RCC 7860 (cell line): ENCODE results near the gene DPM1.

Experiments
- DNase-seq: peaks from one replicate; pipeline ENCODE4 v3.0.0-alpha.2; 2015; ENCODE audit warnings: low spot score
- FAIRE-seq: peaks from 2 replicates; lab custom pipeline; 2012; peaks lifted over from hg19 to GRCh38; lab: Jason Lieb, UNC

Gene DPM1

GRCh38 chr20:50957798-50958614 is at the start of gene DPM1:
TSS of gene DPM1 (minus strand) at chr20:50958532. CDS start at chr20:50958523, 9 bp downstream.
- no peak for FAIRE-seq

GRCh38 chr20:51005214-51005613 is 46.9 kb upstream of the DPM1 start:
- FAIRE-seq (no peak), DNase-seq (no peak)

More at GRCh38 chr20:50957798-50958614, at the start of gene DPM1:
- DNase-seq, result no peak

GRCh38 chr20:51004781-51005180 is 46.4 kb upstream of the DPM1 start:
- FAIRE-seq (no peak), DNase-seq (no peak)

- DNase-seq (no peak), FAIRE-seq (no peak)
Observed at GRCh38 chr20:51004305-51004727, 46.0 kb upstream of the DPM1 start.

- DNase-seq (no peak), FAIRE-seq (no peak)
Observed at GRCh38 chr20:51003753-51004152, 45.4 kb upstream of the DPM1 start.

GRCh38 chr20:51002633-51003032 is 44.3 kb upstream of the DPM1 start:
- FAIRE-seq (no peak), DNase-seq (no peak)

GRCh38 chr20:51001430-51002265 is 43.3 kb upstream of the DPM1 start:
- no peak for FAIRE-seq
- DNase-seq, result no peak

- FAIRE-seq (no peak), DNase-seq (no peak)
Observed at GRCh38 chr20:50999355-50999754, 41.0 kb upstream of the DPM1 start.

- FAIRE-seq (no peak), DNase-seq (peak; percentile 17)
Observed at GRCh38 chr20:50996901-50997865, 38.9 kb upstream of the DPM1 start.

GRCh38 chr20:50995506-50995905 is 37.2 kb upstream of the DPM1 start:
- DNase-seq (no peak), FAIRE-seq (no peak)

GRCh38 chr20:50993876-50994275 is 35.5 kb upstream of the DPM1 start:
- DNase-seq (no peak), FAIRE-seq (no peak)

GRCh38 chr20:50992733-50993457 is 34.6 kb upstream of the DPM1 start:
- FAIRE-seq (no peak), DNase-seq (peak; percentile 53)

- no peak for DNase-seq
- FAIRE-seq, result no peak
Observed at GRCh38 chr20:50992336-50992732, 34.0 kb upstream of the DPM1 start.

GRCh38 chr20:50991076-50991475 is 32.7 kb upstream of the DPM1 start:
- no peak for DNase-seq
- no peak for FAIRE-seq

- peak; percentile 62 for FAIRE-seq
Observed at GRCh38 chr20:50987493-50988210, 29.3 kb upstream of the DPM1 start.

GRCh38 chr20:50983321-50983720 is 25.0 kb upstream of the DPM1 start:
- FAIRE-seq (no peak), DNase-seq (no peak)

More at GRCh38 chr20:50987493-50988210, 29.3 kb upstream of the DPM1 start:
- peak; percentile 80 for DNase-seq

- peak; percentile 48 for DNase-seq
- no peak for FAIRE-seq
Observed at GRCh38 chr20:50982363-50982762, 24.0 kb upstream of the DPM1 start.

GRCh38 chr20:50981714-50982048 is 23.3 kb upstream of the DPM1 start:
- FAIRE-seq, result no peak
- DNase-seq, result no peak
